Activated CD4-positive, alpha-beta T cell treated with anti-CD3 and anti-CD28 coated beads, Interleukin-2, amount 50 U/mL, for 16 hours (primary cell): Measurements from ENCODE around the gene UBA52.

Experiments used
- DNase-seq: peaks from one replicate; pipeline ENCODE4 v3.0.0-alpha.2; 2020

The UBA52 gene

DNA sequence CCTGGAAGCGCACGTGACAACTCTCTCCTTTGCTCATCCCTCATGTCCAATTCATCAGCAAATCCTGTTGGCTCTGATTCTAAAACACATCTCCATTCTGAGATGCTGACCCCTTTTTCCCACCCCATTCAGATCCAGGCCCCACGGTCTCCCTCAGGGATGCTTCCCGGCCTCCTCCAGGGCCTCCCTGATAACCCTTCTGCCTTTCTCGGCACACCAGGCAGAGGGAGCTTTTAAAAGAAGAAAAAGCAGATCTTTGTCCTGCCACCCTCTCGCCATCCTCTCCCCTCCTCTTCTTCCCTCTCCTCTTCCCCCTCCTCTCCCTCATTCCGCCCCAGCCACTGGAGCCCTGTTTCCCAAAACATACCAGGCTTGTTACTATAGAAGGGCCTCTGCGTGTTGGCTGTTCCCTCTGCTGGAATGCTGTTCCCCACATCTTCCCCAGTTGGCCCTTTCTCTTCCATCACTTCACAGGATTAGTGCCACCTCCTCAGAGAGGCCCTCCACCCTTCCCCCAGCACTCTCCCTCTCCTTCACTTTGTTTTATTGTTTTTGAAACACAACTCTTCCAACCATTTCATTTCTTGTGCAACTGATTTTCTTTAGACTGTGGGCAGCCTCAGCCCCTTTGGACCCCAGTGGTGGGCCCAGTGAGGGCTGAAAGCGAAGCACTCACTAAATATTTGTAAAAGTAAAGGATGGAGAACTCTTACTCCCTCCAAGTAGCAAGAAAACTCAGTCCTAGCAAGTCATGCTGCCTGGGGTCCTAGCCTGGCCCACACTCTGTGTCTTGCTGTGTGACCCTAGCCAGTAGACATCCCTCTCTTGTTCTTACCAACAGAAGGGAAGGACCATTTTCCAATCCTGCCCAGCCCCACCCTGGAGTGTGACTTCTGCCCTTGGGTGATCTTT lies 37.4 kb downstream of the UBA52 start:
- DNase-seq: no peak

DNA sequence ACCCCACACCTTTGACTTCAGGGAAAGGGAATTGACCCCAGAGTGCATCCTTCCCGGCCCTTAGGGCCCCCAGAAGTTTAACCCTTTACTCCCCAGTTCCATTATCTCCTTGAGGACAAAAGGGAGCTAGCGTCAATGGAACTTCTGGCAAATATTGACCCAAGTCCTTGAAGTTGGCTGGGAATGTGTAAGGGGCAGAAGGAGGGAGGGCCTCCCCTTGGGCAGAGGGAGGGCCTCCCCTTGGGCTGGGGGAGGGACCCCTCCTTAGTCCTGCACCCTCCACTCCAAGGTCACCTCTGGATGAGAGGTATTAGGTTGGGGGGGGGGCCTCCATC lies 38.0 kb downstream of the UBA52 start:
- DNase-seq: no peak

DNA sequence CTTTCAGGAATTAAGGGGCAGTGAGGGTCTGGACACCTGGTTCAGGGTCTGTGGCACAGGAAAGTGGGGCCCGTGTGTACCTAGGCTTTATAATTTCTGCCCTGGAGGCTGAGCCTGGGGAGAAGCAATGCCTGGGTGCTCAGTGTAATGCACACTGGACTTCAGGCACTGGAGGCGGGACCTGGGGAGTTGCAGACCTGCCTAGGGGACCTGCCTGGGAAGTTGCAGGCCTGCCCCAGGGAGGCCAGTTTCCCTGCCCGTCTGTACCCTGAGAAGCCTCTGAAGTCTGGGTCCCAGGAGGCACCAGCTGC lies 38.5 kb downstream of the UBA52 start:
- no peak for DNase-seq

DNA sequence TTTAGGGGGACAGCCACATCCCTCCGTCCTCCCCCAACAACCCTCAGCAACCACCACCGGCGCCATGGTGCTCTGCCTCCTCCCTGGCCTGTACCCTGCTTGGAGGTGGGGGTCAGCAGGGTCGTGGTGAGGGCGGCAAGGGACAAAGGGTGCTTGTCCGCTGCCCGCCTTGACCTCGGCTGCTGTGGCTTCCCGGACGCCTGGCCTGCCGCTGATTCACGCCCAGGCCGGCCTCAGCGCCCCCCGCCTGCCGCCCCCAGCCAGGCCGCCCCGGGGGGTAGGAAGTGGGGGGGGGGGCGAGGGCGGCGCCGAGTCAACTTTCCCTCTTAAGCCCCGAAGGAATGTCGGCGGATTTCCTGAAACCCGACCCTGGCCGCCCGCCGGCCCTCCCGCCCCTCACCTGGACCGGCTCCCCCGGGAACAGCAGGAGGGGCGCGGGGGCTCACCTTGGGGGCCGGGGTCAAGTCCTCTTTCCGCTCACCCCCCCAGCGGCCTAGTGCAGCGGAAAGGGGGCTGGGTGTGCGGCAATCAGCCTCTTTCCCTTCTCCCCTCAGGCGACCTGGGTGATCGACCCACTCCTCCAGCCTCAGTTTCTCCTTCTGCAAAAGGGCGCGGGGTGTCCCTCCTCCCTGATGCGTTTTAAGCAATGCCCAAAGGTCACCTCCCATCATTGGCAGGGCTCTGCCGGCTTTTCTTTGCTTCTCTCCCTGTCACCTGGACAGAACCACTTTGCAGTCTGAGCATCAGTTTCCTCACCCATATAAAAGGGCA lies 39.1 kb downstream of the UBA52 start:
- no peak for DNase-seq

DNA sequence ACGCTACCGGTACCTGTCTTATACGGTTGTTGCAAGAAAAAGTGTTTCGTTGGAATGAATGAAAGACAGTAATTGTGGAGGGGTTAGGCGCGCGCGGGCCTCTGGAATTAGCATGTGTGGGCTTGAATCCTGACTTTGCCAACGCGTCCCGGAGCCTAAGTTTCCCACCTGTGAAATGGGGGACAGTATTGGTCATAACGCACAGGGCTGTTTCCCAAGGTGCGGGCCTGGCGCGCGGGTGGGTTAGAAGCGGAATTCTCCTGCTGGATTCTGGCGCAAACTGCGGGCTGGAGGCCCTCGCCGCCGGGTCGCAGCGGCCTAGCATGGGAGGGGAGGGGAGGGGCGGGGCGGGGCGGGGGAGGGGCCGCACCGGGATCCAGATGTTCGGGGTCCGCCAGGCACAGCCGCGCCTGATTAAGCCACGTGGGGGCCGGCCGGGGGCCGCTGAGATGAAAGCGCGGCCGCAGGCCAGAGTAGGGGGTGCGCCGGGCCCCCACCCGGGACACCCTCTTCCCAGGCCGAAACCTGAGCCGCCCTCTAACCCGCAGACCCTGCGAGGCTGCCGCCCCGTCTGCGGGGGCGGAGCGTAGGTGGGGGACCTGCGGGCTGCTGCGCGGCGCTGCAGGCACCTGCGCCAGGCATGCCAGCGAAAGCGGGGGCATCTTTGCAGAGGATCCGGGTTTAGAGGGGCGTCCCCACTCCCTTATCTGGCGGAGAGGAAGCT lies 39.8 kb downstream of the UBA52 start:
- DNase-seq: no peak

DNA sequence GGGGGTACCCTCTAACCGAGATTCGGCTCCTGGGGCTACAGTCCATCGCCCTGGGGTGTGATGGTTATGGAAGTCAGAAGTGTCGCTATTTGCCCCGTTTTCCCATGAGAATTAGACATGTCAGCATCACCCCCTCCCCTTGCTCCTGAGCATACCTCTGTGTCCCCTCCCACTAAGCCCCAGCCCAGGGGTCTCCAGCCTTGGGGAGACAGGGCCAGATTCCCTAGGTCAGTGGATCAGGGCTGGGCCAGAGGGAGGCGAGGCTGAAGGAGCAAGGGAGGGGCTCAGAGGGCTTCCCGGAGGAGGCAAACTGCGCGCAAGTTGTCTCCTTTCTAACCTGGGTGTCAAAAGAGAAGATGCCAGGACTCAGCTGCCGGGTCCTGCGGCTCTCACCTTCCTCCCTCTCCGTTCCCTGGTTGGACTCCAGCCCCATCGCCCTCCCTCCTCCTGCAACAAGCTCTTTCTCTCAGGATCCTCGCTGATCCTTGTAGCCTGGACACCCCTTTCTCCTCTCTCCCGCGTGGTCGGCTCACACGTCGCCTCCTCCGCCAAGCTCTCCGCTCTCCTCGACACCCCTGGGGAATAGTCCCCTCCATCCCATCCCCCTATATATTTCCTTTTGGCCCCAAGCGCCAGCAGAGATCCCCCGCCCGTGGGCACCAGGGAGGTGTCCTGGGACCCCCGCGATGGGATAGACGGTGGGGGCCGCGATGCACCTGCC lies 40.6 kb downstream of the UBA52 start:
- DNase-seq: no peak

DNA sequence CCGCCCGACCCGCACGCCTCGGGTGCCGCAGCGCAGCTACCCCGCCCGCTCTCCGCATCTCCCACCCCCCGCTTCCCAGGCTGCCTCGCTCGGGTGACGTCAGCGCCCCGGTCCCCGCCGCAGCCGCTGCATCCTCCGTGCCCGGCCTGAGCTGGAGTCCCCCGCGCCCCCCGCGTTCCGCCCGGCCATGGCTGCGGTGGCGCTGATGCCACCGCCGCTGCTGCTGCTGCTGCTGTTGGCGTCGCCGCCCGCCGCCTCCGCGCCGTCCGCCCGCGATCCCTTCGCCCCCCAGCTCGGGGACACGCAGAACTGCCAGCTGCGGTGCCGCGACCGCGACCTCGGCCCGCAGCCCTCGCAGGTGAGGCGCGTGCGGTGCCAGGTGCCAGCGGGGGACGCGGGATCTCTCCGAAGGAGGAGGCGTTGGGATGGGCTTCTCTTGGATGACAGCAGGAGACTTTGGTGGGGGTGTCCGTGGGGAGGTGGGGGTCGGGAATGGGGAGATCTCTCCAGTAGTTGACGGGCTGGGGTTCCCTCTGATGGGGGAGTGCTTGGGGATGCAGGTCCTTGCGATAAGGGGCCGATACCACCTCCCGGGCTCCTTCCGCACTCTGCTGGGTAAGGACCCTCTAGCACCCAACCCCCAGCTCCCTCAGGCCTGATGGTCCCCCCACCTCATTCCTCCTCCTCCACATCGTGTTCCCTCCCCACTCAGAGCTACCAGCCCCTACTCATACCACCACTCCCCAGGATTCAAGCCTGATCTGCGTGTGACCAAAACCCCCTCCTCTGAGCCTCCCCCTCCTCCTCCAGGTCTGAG lies 41.3 kb downstream of the UBA52 start, which contains the start of gene TMEM59L:
TMEM59L (plus strand) TSS at position 99 of the 817 bp plus-strand sequence; CDS start at position 188, 89 bp downstream.
- DNase-seq: no peak

DNA sequence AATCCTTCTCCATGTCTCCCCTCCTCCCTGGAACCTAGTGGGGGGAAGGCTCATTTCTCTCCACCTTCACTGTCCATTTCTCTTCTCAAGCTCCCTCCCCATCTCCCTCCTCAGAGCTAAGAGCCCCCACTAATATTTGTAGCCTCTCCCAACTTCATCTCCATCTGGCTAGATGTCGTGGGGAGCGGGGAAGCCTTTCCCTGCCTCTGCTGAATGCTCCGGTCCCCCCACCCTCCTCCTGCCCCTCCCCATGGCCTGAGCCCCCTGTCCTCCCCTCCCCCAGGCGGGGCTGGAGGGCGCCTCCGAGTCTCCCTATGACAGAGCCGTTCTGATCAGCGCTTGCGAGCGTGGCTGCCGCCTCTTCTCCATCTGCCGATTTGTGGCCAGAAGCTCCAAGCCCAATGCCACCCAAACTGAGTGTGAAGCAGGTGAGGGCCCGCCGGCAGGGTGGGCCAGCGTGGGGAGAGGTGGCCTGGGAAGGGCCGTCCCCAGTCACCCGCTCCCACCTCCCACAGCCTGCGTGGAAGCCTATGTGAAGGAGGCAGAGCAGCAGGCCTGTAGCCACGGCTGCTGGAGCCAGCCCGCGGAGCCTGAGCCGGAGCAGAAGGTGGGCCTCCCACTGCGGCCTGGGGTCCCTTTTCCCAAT lies 42.1 kb downstream of the UBA52 start:
- no peak for DNase-seq

DNA sequence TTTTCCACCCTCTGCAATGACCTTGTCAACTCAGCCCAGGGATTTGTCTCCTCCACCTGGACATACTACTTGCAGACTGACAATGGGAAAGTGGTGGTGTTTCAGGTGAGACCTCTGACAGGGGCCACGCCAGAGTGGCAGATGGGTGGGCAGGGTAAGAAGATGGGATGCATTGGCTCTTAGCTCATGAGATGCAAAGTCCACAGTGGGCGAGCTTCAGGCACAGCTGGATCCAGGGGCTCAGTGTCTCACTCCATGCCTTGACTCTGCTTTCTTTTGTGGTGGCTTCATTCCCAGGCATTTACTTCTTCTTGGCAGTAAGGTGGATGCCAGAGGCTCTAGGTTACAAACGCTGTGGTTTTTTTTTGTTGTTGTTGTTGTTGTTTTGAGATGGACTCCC lies 44.4 kb downstream of the UBA52 start:
- DNase-seq: no peak

DNA sequence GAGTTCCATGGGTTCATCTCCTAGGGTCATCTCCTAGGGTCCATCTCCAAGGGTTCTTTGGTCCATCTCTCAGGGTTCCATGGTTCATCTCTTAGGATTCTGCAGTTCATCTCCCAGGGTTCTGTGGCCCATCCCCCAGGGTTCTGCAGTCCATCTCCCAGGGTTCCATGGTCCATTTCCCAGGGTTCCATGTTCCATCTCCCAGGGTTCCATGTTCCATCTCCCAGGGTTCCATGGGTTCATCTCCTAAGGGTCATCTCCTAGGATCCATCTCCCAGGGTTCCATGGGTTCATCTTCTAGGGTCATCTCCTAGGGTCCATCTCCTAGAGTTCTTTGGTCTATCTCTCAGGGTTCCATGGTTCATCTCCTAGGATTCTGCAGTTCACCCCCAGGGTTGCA lies 45.9 kb downstream of the UBA52 start:
- DNase-seq: no peak

DNA sequence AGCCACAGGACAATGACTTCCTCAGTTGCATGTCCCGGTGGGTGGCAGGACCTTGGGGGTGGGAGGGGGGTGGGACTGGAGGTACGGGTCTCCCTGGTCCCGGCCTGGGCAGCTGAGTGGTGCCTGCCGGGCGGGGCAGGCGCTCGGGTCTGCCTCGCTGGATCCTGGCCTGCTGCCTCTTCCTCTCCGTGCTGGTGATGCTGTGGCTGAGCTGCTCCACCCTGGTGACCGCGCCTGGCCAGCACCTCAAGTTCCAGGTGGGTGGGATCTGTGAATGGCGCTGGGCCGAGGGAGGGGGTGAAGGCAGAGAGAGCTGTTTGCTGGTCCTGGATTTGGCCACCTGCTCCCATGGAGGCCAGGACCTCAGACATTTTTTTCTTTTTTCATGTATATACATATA lies 46.6 kb downstream of the UBA52 start:
- DNase-seq: no peak

DNA sequence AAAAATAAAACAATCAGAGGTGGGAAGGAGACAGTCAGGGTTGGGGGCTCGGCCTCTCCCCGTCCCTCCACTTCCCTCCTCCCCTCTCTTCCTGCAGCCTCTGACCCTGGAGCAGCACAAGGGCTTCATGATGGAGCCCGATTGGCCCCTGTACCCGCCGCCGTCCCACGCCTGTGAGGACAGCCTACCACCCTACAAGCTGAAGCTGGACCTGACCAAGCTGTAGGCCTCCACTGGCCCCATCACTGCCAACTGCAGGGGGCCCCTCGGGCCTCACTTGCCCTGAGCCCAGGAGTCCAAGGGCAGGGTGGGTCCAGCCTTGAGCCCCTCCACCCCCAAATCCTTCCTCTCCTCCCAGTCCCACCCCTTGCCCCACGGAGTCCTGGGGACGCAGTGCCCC lies 48.7 kb downstream of the UBA52 start:
- no peak for DNase-seq

DNA sequence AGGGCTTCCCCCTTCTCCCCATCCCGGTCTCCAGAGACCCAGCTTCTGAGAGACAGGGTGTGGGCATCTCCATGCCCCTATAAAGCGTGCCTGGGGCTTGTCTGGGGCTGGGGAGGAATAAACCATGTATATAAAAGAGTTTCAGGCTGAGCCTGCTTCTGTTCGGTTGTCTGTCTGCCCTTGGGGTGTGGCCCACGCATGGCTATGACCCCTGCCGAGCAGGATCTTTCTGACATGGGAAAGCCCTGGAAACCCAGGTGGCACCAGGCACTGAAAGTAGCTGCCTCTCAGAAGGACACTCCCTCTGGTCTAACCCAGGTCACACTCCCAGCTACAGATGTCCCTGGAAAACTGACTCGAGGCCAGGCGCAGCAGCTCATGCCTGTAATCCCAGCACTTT lies 49.2 kb downstream of the UBA52 start:
- DNase-seq: no peak

DNA sequence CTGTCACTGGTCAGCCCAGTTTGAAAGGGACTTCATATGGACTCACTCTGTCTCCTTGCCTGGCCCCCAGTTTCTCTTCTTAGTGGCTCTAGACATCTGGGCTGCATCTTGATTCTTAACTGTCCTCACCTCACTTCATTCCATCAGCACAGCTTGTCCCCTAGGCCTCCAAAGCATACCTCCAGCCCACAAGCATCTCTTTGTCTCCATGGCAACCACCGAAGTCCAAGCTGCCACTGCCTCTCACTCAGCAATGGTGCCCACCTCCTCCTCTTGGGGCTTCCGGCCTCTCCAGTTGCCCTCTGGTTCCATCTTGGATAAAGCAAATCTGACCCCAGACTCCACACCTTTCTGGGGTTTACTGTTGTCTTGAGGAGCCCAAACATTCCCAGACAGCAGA lies 55.2 kb downstream of the UBA52 start:
- DNase-seq: no peak
